H1 (cell line): ENCODE measurements around the gene CD47. TPM values are rescaled to one million over a fixed set of nuclear protein-coding genes. Genes with fewer than 3 reads are reported as not detected.

Experiments used
- TAF1 ChIP-seq: IDR thresholded peaks from 2 replicates; pipeline ENCODE4 v1.6.1; 2011; ENCODE audit warnings: mild to moderate bottlenecking, low read depth, low read length
- TCF12 ChIP-seq: IDR thresholded peaks from 2 replicates; pipeline ENCODE4 v1.6.1; 2011; ENCODE audit warnings: low read depth, mild to moderate bottlenecking, low read length
- polyA plus RNA-seq, 7 experiments: library from polyadenylated mRNA; depleted of rRNA in 3 of 7; stranded (reverse) in 5 of 7; unstranded in 2 of 7; fragments of >200 nt in 5 of 7; fragments of 200-250 nt in 2 of 7; gene quantifications; 1 replicate in 5 of 7; 2 replicates in 1 of 7; 4 replicates in 1 of 7; pipeline versions ENCODE4 v1.2.1 to v1.2.3, GENCODE V29; 2011 to 2013; ENCODE audit warnings: missing spikeins in 2 of 7, mixed read lengths in 2 of 7
- total RNA-seq: library from RNA; stranded (reverse); fragmentation: NEBNext Ultra II Directional; extraction: Animal tissue kit (Norgen Biotek cat#: 25700); gene quantifications from 2 replicates; pipeline ENCODE4 v1.2.1, GENCODE V29; 2021

CD47 gene
- total and polyA plus RNA-seq, 2 of the 8 experiments (the other 6 are each of a cell fraction or from before 2014, with no cell fraction given), result 14.4 to 19.3 TPM

- TF ChIP-seq TCF12 (no peak), TAF1 (no peak)
These were observed 55.1 kb downstream of the CD47 start (continued) for GRCh38 chr3:108035751-108036150.
